HG03159 (cell line): ENCODE results near the gene OR4X1.
"Not testable (repeated sequence)": the region's sequence is repeated elsewhere in the genome, so short reads cannot be mapped to it uniquely, and the experiment has no call there.

ENCODE experiments used
- ATAC-seq: cut with Tn5 transposase; IDR thresholded peaks from one replicate; pipeline ENCODE4 v1.9.1; 2021; ENCODE audit warnings: mild to moderate bottlenecking, moderate library complexity; ENCODE audit not compliant: unreplicated experiment

Gene OR4X1

GRCh38 chr11:48263423-48263911, at the start of gene OR4X1:
OR4X1 (plus strand) TSS chr11:48263861; CDS start chr11:48263861, 0 bp downstream.
- no peak for ATAC-seq

- no peak for ATAC-seq
Observed at GRCh38 chr11:48216510-48216909, 47.2 kb upstream of the OR4X1 start, which contains the start of gene OR4B1. OR4B1 (plus strand) TSS chr11:48216810; CDS start chr11:48216810, 0 bp downstream.

GRCh38 chr11:48228761-48229160, 34.9 kb upstream of the OR4X1 start:
- no peak for ATAC-seq

- not testable (repeated sequence) for ATAC-seq
Observed at GRCh38 chr11:48230057-48230456, 33.6 kb upstream of the OR4X1 start.

- no peak for ATAC-seq
Observed at GRCh38 chr11:48237727-48238126, 25.9 kb upstream of the OR4X1 start.

- no peak for ATAC-seq
Observed at GRCh38 chr11:48242501-48242900, 21.2 kb upstream of the OR4X1 start.

- ATAC-seq: no peak
Observed at GRCh38 chr11:48244804-48245203, 18.9 kb upstream of the OR4X1 start, which contains the start of gene OR4X2. OR4X2 (plus strand) TSS chr11:48245104; CDS start chr11:48245104, 0 bp downstream.

- no peak for ATAC-seq
Observed at GRCh38 chr11:48248902-48249301, 14.8 kb upstream of the OR4X1 start.

GRCh38 chr11:48261600-48261999, 2.1 kb upstream of the OR4X1 start:
- ATAC-seq: no peak

- ATAC-seq: no peak
Observed at GRCh38 chr11:48270621-48271020, 7.0 kb downstream of the OR4X1 start.

- ATAC-seq: no peak
Observed at GRCh38 chr11:48272606-48273005, 8.9 kb downstream of the OR4X1 start.

- no peak for ATAC-seq
Observed at GRCh38 chr11:48305923-48306322, 42.3 kb downstream of the OR4X1 start, which contains the start of gene OR4S1. OR4S1 (plus strand) TSS chr11:48306223; CDS start chr11:48306223, 0 bp downstream.

GRCh38 chr11:48307760-48308386, 44.2 kb downstream of the OR4X1 start:
- ATAC-seq: peak; percentile 95

GRCh38 chr11:48313590-48313989, 49.9 kb downstream of the OR4X1 start:
- not testable (repeated sequence) for ATAC-seq
